Measurements from ENCODE around the gene SCTR.
"Not testable (repeated sequence)": the region's sequence is repeated elsewhere in the genome, so short reads cannot be mapped to it uniquely, and the experiment has no call there.

SCTR gene

DNA sequence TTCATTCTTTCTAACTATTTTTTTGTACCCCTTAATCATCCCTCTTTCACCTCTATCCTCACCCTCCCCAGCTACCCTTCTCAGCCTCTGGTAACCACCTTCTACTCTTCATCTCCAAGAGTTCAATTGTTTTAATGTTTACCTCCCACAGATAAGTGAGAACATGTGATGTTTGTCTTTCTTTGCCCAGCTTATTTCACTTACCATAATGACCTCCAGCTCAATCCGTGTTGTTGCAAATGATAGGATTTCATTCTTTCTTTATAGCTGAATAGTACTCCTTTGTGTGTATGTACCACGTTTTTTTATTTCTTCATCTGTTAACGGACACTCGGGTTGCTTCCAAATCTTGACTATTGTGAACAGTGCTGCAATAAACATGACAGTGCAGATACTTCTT lies 114.8 kb downstream of the SCTR start:
- FAIRE-seq: no peak
- no peak for TF ChIP-seq TAF1 (IDR thresholded peaks at IDR 0.05; ENCODE audit: borderline replicate concordance, low read depth, low read length)
- no peak for TF ChIP-seq POLR2AphosphoS5 (IDR thresholded peaks at IDR 0.05; ENCODE audit: low read depth, low read length)
- TF ChIP-seq POLR2A (IDR thresholded peaks at IDR 0.05; ENCODE audit: low read depth, low read length): no peak
- DNase-seq (ENCODE audit: insufficient read length): no peak

DNA sequence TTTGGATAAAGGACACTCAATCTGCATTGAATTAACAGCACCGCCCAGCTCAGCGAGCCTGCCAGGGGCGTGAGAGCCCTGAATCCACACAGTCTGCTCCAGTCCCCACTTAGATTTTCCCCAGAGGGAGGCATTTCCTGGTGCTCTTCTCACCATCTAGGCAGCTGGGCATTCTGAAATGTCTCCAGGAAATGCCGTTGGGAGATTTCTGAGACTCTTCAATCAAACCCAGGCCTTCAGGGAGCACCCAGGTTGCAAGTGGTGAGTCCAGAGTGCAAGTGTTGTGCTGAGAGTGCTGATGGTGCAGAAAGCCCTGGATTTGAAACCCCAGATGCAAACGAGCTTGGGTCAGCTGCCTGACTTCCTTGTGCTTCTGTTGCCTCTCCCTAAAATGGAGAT lies 116.1 kb downstream of the SCTR start:
- no peak for DNase-seq (ENCODE audit: insufficient read length)

DNA sequence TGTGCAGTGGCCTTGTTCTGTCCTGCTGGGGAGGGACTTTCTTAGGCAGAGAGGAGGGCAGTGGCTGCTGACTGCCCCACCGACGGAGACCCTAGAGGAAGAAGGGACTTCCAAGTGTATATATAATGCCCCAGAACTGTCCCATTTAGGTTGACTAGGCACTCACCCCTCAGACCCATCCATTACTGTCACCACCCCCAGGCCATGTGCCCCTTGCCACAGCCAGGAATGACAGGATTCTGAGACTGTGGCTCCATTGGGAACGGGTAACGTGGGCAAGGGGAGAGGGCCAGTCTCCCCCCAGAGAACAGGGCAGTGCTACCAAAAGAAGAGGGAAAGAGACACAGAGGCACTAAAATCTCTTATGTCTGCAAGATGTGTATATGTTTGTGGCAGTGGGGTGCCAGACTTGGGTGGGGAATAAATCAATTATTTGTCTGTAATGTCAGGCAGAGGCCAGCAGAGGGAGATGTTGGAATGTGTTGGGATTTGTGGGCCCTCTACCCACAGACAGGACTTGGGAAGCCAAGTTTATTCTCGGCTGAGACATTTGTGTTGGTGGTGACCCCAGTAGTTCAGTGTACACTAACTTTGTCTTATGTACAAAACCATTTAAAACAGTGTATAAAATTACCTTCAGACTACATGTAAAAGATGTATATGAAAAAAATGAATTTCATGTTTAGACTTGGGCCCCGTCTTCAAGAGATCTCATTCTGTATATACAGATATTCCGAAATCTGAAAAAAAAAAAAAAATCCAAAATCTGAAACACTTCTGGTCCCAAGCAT lies 116.7 kb downstream of the SCTR start:
- FAIRE-seq: no peak
- DNase-seq (ENCODE audit: insufficient read length): no peak
- no peak for TF ChIP-seq TAF1 (IDR thresholded peaks at IDR 0.05; ENCODE audit: borderline replicate concordance, low read depth, low read length)
- TF ChIP-seq POLR2AphosphoS5 (IDR thresholded peaks at IDR 0.05; ENCODE audit: low read depth, low read length): no peak
- TF ChIP-seq POLR2A (IDR thresholded peaks at IDR 0.05; ENCODE audit: low read depth, low read length): no peak

More for the DNA sequence above, 116.1 kb downstream of the SCTR start:
- no peak for FAIRE-seq
- TF ChIP-seq POLR2AphosphoS5 (IDR thresholded peaks at IDR 0.05; ENCODE audit: low read depth, low read length): no peak
- TF ChIP-seq POLR2A (IDR thresholded peaks at IDR 0.05; ENCODE audit: low read depth, low read length): no peak
- no peak for TF ChIP-seq TAF1 (IDR thresholded peaks at IDR 0.05; ENCODE audit: borderline replicate concordance, low read depth, low read length)

DNA sequence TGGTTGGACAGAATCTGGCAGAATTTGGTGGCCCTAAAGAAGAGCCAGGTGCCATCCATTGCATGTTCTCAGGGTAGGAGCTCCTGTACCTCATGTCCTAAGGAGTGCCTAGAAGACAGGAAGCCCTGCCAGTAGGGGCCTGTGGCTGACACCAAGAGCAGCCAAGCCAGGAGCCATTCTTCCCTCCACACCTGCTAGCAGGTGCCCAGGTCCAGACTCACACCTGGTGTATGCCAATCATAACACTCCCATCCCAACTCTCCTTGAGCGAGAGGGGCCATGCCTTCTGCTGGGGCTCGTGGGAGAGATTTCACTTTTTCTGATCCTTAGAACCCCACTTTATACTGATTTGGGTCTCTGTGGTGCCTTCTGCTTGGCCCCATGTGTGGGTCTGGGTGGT lies 119.1 kb downstream of the SCTR start:
- FAIRE-seq: no peak
- DNase-seq (ENCODE audit: insufficient read length): no peak
- TF ChIP-seq TAF1 (IDR thresholded peaks at IDR 0.05; ENCODE audit: borderline replicate concordance, low read depth, low read length) (no peak), POLR2AphosphoS5 (IDR thresholded peaks at IDR 0.05; ENCODE audit: low read depth, low read length) (no peak), POLR2A (IDR thresholded peaks at IDR 0.05; ENCODE audit: low read depth, low read length) (no peak)

DNA sequence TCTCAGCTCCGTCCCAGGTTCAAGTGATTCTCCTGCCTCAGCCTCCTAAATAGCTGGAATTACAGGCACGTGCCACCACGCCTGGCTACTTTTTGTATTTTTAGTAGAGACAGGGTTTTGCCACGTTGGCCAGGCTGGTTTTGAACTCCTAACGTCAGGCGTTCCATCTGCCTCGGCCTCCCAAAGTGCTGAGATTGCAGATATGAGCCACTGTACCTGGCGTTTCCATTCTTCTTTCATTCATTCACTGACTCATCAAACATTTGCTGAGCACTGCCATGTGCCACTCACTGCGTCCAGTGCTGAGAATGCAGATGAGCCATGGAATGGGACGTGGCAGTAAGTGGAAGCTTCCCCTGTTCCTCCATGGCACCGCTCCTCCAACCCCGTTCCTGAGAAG lies 120.7 kb downstream of the SCTR start:
- FAIRE-seq; DNase-seq (ENCODE audit: insufficient read length): not testable (repeated sequence)

DNA sequence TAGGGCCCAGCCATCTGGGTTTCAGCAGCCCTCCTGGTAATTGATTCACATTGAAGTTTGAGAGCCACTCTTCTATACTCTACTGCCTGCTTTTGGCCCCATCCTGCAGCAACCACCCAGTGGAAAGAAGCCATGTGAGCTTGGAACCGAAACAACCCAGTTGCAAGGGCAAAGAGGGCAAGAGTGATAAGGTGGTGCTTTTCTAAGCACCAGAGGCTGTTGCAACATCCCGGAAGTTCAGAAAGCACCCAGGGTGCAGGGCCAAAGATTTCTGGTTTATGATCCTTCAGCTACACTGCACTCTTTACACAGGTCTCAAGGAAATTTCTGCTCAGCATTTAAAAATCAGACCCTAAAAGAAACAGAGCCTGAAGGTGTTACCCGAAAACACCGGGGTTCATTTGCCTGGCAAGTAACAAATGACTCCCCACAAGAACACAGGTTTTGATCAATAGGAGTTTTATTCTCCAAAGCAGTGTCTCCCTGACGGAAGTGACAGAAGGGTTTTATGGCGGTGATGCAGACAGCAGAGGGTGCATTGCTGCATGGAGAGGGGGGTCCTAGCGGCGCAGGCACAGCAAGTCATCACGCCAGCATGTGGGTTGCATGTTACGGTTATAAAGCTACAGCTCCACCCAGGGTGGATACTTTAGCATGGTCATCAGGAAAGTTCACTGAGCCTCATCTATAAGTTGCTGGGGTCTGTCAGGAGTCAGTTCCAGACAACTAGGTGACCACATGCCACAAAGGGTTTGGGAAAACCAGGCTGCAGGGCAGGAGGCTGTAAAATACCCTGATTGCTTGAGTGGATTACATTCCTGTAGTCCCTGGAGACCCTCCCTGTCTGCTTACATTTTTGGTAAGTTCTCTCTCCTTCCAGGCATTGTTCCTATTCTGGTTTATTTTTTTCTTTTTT lies 121.4 kb downstream of the SCTR start:
- TF ChIP-seq POLR2A (IDR thresholded peaks at IDR 0.05; ENCODE audit: low read depth, low read length): no peak
- TF ChIP-seq TAF1 (IDR thresholded peaks at IDR 0.05; ENCODE audit: borderline replicate concordance, low read depth, low read length): no peak
- TF ChIP-seq POLR2AphosphoS5 (IDR thresholded peaks at IDR 0.05; ENCODE audit: low read depth, low read length): no peak
- FAIRE-seq: no peak
- no peak for DNase-seq (ENCODE audit: insufficient read length)

DNA sequence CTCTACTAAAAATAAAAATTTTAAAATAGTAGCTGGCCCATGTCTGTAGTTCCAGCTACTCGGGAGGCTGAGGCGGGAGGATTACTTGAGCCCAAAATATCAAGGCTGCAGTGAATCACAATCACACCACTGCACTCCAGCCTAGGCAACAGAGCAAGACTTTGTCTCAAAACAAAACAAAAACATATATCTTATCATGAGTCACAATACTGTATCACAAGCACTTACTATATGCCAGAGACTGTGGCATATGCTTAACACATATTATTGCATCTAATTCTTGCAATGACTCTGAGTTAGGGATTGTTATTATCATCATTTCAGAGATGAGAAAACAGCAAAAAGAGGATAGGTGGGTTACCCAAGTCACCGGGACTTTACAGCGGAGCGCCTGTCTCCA lies 122.2 kb downstream of the SCTR start:
- FAIRE-seq: no peak
- TF ChIP-seq TAF1 (IDR thresholded peaks at IDR 0.05; ENCODE audit: borderline replicate concordance, low read depth, low read length): no peak
- no peak for TF ChIP-seq POLR2AphosphoS5 (IDR thresholded peaks at IDR 0.05; ENCODE audit: low read depth, low read length)
- no peak for TF ChIP-seq POLR2A (IDR thresholded peaks at IDR 0.05; ENCODE audit: low read depth, low read length)
- no peak for DNase-seq (ENCODE audit: insufficient read length)

DNA sequence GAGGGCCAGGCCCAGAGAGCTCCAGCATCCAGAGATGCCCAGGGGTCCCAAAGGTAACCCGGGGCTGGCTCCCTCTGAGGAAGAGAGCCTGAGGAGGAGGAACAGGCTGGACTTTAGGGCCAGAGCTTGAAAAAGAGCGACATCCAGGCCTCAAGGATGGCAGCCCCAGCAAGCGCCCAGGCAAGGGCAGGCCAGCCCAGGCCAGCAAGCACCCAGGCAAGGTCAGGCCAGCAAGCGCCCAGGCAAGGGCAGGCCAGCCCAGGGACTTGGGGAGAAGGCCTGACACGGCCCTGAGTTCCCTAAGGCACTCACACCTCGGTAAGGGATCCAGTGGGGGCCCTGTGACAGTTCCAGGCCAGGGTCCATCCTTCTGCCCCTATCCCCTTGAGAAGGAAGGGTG lies 127.1 kb downstream of the SCTR start:
- no peak for DNase-seq (ENCODE audit: insufficient read length)
- no peak for FAIRE-seq
- TF ChIP-seq POLR2AphosphoS5 (IDR thresholded peaks at IDR 0.05; ENCODE audit: low read depth, low read length): no peak
- TF ChIP-seq TAF1 (IDR thresholded peaks at IDR 0.05; ENCODE audit: borderline replicate concordance, low read depth, low read length): no peak
- no peak for TF ChIP-seq POLR2A (IDR thresholded peaks at IDR 0.05; ENCODE audit: low read depth, low read length)

DNA sequence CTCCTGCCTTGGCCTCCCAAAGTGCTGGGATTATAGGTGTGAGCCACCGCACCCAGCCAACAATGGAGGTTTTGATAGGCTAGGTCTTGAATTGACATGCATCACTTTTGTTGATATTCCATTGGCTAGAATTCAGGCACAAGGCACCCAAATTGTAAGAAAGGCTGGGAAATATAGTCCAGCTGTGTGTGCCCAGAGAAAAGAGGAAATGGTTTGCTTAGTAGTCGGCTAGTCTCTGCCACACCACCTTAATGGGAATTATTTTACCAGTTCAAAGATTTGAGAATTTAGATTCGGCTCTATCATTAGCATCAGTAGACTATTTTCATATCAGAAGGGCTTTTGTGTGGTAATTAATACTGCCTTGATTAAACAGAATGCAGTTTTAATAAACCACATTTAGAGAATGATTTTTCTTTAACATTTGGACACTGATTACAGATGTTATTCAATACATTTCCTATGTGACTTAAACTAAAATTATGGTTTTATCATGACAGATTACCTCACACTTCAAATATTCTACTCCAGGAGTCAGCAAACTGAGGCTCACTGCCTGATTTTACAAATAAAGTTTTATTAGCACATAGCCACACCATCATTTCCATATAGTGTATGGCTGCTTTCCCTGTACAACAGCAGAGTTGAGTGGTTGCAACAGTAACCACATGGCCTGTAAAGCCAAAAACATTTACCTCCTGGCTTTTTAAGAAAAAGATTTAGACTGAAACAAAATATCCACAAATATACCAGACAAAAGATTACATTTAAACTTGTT lies 130.1 kb downstream of the SCTR start:
- no peak for DNase-seq (ENCODE audit: insufficient read length)
- no peak for FAIRE-seq
- no peak for TF ChIP-seq TAF1 (IDR thresholded peaks at IDR 0.05; ENCODE audit: borderline replicate concordance, low read depth, low read length)
- no peak for TF ChIP-seq POLR2A (IDR thresholded peaks at IDR 0.05; ENCODE audit: low read depth, low read length)
- no peak for TF ChIP-seq POLR2AphosphoS5 (IDR thresholded peaks at IDR 0.05; ENCODE audit: low read depth, low read length)
